HS-5 (cell line): ENCODE data around the gene PDP2.
A peak's percentile ranks its signal among the peaks of the same experiment; 100 is the strongest.
"Not testable (repeated sequence)": the region's sequence is repeated elsewhere in the genome, so short reads cannot be mapped to it uniquely, and the experiment has no call there.

Experiments used
- DNase-seq: peaks from one replicate; pipeline ENCODE4 v3.0.0-alpha.2; 2012; ENCODE audit warnings: low read depth

PDP2 gene

DNA sequence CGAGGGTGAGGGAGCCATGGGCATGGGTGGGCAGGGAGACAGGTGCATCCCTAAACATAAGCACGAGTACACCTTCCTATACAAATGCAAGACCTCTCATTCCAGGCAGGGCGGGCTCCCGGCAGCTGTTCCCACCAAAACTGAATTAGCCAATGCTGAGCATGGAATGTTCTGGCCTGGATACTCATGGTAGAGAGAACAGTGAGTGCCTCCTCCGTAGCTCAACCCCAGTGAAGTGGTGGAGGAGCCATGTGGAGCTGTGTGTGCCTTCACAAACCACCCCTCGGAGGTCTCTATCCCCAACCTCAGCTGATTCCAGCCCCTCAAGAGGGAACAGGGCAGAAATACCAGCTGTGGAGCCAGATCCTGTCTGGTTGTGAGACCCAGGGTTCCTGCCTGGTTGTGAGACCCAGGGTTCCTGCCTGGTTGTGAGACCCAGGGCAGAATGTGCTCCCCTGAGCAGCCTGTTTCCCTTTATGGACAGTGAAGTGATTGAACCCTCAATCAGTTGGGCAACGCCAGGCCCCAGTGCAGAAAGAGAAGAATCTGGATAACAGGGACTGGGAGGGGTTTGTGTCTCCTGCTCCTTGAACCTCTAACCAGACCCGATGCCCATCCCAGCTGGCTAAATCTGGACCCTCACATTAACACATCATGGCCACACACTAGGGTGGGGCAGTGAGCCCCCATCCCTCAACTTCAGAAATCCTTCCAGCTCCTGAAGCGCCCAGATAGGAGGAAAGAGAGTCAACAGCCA lies 40.8 kb downstream of the PDP2 start:
- DNase-seq = no peak

DNA sequence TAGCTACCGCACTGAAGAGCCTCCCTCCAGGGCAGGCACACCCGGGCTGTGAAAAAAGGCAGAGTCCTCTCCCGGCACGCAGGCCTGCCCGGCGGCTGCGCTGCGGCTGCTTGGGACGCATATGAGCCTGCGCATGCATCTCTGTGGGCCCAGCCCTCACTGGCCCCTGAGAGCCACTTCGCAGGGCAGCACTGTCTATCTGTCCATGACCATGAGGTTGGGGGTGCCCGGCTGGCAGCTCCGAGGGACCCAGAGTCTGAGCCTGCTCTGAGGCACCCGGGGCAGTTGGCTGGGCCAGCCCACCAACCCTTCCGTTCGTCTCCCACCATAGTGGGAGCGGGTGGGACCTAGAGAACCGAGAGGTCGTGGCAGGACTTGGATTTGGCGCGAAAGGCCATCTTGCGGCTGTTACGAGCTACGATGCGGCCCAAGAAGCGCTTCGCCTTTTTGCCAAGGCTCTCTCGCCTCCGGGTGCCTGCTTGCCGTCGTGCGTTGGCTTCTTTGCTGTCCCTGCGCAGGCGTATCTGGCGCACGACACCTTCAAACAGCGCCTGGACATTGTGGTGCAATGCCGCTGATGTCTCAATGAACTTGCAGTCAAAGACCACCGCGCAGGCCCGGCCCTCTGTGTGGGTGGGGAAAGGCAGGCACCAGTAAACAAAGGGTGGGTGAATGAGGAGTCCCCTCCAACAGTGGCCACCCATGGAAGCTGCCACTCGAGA lies 41.6 kb downstream of the PDP2 start:
- DNase-seq = no peak

DNA sequence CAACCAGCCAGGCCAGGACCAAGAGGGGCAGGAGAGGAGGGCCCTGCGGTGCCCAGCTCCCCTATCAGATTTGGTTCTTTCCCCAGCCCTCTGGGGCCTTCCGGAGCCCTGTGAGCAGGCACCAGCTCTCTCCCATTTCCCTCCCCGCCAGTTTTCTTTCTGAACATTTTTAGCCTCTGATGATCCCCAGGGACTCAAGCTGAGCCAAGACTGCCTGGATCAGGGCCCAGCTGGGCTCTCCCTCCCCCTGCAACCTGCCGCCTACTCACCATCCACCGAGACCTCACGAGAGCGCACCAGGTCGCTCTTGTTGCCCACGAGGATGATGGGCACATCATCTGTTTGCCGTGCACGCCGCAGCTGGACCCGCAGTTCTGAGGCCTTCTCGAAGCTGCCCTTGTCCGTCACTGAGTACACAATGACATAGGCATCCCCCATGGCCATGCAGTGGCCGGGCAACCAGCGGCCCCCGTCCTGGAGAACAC lies 43.0 kb downstream of the PDP2 start:
- no peak for DNase-seq

DNA sequence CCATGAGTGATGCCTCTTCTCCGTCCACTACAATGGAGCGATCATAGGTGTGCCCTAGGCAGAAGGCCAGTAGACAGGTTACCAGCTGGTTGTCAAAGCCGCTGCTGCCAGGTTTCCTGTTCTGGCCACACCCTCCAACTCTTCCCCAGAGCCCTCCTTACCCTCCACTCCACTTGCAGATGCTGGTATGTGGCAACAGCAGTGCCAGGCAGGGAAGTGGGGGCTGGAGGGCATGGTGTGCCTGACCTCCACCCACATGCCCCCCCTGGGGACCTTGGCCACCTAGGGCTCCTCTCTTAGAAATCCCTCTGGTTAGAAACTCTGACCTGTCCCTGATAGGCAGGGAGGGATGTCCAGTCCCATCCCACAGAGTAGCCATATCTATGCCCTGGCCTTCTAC lies 43.6 kb downstream of the PDP2 start:
- no peak for DNase-seq

DNA sequence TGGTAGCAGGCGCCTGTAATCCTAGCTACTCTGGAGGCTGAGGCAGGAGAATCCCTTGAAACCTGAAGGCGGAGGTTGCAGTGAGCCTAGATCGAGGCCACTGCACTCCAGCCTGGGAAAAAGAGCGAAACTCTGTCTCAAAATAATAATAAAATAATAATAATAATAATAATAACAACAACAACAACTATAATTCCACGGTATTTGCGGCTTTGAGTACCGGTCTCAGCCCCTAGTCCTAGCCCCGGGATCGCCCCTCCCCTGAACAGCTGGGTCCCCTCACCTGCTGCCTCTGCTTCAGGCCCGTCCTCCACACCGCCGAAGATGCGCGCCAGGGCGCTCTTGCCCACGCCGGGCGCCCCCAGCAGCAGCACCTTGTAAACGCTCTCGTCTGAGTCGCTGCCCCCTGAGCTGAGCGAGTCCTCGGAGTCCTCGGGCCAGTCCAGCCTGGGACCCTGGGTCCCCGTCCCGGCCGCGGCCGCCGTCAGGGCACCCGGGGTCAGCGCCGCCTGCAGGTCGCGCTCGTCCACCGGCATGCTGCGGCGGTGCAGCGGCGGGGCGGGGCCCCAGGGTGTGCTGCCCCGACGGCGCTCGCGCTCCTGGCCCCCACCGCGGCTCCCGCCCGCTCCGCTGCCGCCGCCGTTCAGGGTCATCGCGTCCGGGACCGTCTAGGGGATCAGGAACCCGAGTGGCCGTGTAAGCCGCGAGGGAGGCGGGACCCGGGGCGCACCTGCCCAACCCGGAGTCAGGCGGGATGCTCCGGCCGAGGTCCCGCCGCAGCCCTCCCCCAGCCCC lies 44.4 kb downstream of the PDP2 start:
- no peak for DNase-seq

DNA sequence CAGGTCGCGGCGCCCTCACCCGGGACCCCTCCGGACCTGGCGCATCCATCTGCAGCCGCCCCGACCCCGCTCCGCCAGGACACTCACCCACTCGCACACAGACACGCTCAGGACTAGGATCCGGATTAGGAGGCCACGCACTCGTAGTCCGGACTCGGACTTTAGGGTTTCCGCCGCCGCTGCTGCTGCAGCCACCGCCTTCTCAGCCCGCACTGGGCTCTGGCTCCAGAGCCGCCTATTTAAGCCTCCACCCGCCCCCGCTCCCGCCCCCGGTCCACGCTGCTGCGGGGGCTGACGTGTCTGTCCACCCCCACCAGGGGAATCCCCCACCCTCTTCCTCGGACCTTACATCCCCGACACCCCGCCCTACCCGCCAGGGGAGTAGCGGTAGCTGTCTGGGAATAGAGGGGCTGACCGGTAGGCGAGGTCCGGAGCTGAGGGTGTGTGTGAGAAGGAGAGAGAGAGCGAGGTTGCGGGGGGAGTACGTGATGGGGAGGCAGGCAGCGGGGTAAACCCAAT lies 45.1 kb downstream of the PDP2 start, which contains the start of gene RRAD:
Gene RRAD (minus strand): TSS at position 214 of the 519 bp plus-strand sequence. CDS start 356 bp downstream, outside the sequence.
- no peak for DNase-seq

DNA sequence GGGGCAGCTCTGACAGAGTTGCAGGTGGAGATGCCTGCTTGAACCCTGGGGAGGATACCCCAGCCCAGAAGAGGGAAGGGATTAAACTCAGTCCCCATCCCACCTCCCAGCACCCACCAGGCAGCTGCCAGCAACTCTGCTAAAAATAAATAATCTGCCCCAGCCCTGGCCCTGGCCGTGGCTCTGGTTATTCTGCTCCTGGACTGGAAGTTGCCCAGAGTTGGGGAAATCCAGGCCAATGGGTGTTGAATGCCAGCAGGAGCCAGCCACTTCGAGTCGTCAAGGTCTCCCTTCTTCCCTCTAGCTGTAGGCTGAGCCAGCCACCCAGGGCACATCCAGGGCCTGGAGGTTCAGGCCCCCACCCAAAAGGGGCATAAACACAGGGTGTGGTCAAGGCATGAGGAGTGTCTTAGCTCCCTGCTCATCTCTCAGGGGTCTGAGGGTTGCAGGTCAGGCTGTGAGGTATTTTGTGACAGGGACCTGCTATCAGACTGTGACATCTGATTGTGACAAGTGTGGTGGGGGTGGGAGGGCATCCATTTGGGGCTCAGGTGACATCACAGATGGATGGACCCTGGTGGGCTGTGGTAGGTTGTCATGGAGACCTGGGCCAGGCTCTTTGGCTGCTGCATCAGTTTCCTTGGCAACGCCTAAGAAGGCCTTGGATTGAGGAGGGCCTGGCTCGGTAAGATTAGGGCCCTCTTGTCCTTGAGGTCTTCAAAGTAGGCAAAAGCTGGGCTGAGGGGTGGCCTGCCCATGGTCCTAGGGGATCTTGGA lies 46.0 kb downstream of the PDP2 start:
- no peak for DNase-seq

DNA sequence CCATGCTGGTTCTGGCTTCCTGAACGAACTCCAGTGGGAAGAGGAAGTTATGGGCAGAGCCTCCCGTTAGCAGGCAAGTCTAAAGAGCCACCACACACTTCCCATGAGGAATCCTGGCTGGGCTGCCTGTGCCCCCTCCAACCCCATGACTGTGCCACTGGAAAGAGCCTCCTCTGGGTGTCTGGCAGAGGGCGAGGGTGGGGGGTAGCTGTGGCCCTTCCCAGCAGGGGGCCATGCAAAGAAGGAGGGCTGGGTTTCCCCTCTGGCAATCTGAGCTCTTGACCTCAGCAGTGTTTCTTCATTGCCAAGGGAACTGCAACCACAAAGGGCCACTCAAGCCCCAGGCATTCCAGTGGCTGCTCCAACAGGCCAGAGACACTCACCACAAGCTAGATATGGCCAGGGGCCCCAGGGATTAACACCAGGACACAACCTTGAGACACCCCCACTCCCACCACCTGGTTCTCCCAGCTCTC lies 46.7 kb downstream of the PDP2 start:
- peak; percentile 75 for DNase-seq

DNA sequence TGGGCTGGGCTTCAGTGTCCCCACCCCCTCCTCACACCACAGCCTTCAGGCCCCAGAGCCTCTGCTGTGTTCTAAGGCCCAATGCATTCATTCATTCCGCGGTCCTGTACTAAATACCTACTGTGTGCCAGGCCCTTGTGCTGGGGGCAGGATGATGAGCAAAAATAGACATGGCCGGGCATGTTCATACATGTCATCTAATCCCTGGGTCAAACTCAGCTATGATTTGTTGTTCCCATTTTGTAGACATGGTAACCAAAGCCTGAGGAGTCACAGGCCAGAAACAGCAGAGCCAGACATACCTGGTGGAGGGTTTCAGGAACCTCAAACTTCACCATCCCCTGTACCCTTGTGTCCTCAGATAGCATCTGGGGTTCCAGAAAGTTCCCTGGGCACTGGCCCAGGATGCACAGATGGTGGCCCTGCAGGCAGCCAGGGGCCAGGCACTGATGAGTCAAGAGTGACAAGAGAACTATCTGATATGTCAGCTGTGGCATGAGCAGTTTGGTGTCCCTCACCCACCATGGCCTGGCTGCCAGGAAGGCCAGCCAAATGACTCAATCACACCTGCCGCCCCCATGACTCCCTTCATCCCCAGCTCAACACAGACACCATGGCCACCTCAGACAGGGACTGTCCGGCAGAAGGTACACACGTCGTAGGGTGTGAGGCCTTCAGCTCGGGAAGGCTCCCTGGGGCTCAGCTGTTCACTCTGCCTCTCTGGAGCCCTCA lies 47.8 kb downstream of the PDP2 start:
- DNase-seq = peak; percentile 31

DNA sequence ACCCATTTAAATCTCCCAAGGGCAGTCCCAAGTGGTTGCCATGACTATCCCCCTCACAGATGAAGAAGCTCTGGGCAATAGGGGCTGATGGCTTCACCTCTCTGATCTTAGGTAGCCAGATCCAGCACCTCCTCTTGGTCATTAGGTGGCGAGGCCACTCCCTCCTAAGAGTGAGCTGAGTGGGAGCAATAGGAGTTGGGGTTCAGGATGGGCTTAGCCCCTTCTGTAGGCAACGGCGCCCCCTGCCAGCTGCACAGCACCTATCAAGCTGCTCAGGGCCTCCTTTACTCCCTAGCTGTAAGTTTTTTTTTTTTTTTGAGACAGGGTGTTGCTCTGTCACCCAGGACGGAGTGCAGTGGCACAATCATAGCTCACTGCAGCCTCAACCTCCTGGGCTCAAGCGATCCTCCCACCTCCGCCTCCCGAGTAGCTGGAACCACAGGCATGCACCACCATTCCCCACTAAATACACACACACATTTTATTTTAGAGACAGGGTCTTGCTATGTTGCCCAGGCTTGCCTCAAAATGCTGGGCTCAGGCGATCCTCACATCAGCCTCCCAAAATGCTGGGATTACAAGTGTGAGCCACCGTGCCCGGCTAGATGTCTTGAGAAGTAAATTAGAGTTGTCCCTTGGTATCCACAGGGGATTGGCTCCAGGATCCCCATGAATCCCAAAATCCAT lies 48.5 kb downstream of the PDP2 start:
- no peak for DNase-seq

DNA sequence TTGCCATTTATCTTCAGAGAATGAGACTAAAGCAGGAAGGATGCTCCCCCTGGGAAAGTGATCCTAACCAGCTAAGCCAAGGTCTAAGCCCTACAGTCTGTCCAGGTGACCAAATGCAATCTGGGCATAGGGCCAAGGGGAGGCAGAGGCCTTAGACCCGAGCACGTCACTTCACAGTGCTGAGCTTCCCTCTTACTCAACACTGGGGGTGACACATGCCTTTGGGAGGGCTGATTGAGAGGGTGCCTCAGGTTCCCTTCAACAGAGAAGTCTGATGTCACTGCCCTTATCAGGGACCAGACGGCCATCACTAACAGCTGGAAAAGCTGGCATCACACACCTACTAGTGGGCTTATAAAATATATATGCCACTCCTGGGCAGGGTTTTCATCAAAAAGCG lies 49.9 kb downstream of the PDP2 start:
- peak; percentile 74 for DNase-seq

DNA sequence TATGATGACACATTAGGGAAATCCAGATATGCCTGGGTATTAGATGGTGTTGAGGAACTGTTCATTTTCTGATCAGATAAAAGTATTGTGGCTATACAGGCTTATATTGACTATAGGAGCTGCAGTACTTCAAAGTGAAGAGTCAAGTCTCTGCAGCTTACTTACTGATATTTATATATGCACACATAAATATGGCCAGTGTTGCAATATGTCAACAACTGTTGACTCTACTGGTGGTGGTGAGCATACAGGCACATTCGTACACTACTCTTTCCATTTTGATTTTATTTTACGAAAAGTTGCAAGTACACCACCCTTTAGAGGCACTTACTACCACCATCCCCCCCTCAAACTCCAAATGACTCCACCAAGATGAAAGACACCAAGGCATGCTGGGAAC lies 51.4 kb downstream of the PDP2 start:
- no peak for DNase-seq

DNA sequence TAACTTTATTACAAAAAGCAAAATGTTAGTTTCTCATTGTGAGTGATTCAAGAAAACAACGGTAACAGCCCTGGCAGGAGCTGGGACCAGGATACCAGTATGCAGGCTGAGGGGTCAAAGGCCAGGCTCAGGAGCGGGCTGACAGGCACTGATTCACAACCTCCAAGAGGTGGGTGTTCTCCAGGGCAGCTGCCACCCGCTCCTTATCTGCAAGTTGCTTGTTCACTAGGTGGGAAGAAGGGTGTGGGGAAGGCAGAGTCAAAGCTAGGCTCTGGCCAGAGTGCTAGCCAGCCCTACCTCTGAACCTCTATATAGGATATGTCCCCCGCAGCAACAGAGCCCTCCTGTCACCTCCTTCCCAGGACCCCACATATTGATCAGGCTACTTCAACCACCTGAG lies 51.8 kb downstream of the PDP2 start:
- no peak for DNase-seq

DNA sequence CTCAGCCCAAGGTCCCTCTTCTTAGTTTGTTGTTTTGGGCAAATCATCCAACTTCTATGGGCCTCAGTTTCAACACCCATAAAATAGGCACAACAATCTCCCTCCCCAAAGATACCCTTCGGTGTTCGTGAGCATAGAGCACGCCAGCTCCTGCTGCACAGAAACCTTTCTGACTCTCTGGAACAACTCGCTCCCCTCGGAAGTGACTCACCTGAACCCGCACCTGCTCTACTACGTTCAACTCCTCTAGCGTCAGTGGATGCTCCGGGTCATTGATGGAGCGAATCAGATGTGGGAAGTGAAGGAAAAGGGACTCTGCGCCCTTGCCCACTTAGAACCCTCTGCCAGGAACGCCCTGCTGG lies 53.4 kb downstream of the PDP2 start:
- DNase-seq = no peak

DNA sequence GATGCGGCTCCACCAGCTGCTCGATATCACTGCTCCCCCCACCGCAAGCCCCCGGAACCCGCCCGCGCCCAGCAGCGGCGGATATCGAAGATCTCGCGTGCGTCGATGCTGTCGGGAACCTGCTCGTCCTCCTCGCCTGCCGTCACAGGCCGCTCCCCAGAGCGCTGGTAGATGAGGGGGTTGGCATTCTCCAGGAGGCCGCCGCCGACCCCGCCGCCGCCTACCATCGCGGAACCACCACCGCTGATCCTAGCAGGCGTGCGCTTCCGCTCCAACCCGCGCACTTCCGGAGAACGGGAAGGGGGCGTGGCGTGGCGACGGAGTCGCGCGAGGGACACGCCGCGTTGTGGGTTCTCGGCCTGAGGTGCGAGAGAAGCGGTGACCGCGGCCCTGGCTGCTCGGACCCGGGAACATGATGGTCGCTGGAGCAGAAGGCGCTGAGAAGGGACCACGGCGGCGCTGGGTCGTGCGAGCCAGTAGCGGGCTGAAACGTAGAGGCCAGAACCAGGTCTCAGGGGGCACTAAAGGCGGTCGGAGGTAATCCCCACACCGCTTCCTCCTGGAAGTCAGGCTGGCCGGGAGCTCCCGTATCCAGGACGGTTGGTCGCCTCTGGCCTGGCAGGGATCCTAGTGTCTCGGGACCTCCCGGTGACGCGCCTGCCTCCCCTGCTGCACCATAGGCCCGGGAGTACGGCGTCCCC lies 54.0 kb downstream of the PDP2 start, which contains the start of gene CIAO2B:
Gene CIAO2B (minus strand): TSS at position 265 of the 701 bp plus-strand sequence. CDS start 38 bp downstream, at position 227.
- DNase-seq = peak; percentile 25

DNA sequence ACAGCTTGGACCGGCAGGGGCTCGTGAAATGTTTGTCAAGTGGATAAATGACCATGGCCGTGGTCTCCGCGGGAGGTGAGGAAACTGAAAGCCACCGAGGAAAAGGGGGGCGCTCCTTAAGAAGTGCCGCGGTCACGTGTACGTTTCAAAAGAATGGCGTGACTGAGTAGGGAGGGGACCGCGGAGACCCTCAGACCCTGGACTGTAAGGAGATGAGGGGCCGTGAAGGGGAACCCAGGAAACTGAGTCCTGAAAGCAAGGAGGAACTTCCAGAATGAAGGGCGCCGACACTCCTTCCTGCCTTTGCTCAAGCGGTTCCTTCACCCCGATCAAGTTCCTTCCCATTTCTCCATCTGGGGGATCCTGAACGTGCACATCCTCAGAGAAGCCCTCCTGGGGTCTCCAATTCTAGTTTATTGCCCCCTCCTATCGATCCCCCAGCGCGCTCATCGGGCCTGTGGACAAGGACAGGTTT lies 54.6 kb downstream of the PDP2 start:
- DNase-seq = not testable (repeated sequence)

DNA sequence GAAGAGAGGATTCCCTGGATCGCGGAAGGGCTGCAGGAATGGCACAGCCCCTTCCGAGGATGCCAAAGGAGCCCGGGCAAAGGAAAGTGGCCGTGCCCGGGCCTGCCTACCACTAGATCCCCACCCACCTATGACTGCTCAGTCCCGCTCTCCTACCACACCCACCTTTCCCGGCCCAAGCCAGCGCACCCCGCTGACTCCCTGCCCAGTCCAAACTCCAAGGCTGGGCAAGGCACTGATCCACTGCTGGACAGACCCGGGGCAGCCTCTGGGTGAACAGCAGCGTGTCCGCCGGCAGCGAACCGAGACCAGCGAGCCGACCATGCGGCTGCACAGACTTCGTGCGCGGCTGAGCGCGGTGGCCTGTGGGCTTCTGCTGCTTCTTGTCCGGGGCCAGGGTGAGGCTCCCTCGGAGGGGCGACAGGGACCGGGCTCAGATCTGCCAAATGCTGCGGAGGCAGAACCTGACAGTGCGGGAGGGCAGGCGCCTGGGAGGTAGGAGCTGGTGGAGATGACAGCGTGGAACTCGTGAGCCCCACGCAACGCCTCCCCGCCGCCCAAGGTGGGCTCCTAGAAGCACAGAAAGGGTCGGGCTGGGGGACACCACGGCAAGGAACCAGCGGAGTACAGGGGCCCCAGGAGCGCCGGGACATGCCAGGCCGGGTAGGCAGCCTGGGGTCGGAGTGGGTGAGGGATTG lies 55.1 kb downstream of the PDP2 start, which contains the start of gene CES2:
Gene CES2 (plus strand): TSS at position 203 of the 698 bp plus-strand sequence. CDS start 120 bp downstream, at position 323.
- DNase-seq = no peak

DNA sequence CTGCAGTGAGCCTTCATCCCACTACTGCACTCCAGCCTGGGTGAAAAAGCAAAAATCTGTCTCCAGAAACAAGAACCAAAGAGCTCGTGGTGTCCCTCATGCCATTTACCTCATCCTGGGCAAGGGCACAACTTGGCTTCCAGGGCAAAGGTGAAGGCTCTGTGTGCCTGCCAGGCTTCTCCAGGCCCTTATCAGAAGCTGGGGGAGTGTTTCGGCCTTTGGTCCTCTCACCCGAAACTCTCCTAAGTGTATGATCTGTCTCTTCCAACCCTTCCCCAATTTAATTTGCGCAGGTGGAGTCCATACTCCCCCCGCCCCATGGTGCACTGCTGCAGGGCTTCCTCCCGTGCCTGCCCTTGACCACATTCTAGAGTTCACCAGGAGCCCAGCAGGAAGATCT lies 56.1 kb downstream of the PDP2 start:
- no peak for DNase-seq
